Lower leg skin (tissue), 3 donors: ENCODE measurements around the gene NF1.

Experiments
- POLR2A ChIP-seq, 2 donors: fragments of 450-650 bp; IDR thresholded peaks; one replicate each; pipeline ENCODE4 v1.6.1; 2016 to 2017; ENCODE audit warnings: antibody characterized with exemption in 2 of 2, mild to moderate bottlenecking in 1 of 2, moderate library complexity in 1 of 2
- TF ChIP-seq, protein P1 (sequence below), 3 donors: fragments of 450-650 bp; IDR thresholded peaks; one replicate each; pipeline ENCODE4 v1.5.1; 2016; ENCODE audit warnings: antibody characterized with exemption in 3 of 3, mild to moderate bottlenecking in 3 of 3, moderate library complexity in 2 of 3

DNA sequence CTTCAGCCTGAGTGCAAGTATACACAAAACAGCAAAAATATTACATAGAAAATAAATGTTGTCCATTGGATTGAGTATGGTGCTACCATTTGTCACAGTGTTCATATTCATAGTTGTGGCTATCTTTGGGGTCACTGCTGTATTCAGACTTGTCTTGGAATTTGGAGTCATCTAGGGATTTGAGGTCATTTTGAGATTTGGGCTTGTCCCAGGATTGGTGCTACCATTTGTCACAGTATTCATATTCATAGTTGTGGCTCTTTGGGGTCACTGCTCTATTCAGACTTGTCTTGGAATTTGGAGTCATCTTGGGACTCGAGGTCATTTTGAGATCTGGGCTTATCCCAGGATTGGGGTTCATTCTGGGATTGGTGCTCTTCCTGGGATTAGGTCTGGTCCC, 177.5 kb downstream of the NF1 start:
- TF ChIP-seq, protein P1, sequence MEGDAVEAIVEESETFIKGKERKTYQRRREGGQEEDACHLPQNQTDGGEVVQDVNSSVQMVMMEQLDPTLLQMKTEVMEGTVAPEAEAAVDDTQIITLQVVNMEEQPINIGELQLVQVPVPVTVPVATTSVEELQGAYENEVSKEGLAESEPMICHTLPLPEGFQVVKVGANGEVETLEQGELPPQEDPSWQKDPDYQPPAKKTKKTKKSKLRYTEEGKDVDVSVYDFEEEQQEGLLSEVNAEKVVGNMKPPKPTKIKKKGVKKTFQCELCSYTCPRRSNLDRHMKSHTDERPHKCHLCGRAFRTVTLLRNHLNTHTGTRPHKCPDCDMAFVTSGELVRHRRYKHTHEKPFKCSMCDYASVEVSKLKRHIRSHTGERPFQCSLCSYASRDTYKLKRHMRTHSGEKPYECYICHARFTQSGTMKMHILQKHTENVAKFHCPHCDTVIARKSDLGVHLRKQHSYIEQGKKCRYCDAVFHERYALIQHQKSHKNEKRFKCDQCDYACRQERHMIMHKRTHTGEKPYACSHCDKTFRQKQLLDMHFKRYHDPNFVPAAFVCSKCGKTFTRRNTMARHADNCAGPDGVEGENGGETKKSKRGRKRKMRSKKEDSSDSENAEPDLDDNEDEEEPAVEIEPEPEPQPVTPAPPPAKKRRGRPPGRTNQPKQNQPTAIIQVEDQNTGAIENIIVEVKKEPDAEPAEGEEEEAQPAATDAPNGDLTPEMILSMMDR (IDR thresholded peaks at IDR 0.05) = no peak
- TF ChIP-seq POLR2A (IDR thresholded peaks at IDR 0.05) = no peak
